ENCODE data around the gene SARS2.

- no peak for TF ChIP-seq GATA2 (IDR thresholded peaks at IDR 0.05; ENCODE audit: low read depth, low read length)
- no peak for TF ChIP-seq GATA3 (IDR thresholded peaks at IDR 0.05; ENCODE audit: low read depth, low read length)
Observed at GRCh38 chr19:38959618-38960017, 29.1 kb upstream of the SARS2 start.

Measured in SH-SY5Y (cell line).